ENCODE data around the gene HSPA9. TPM values are rescaled to one million over a fixed set of nuclear protein-coding genes. Genes with fewer than 3 reads are reported as not detected.
"Not testable (repeated sequence)": the region's sequence is repeated elsewhere in the genome, so short reads cannot be mapped to it uniquely, and the experiment has no call there.

HSPA9 gene
- polyA plus RNA-seq, 1 donor from 2014 or later = 280 TPM

- Histone ChIP-seq H2AFZ (ENCODE audit: low read depth, low read length) (no peak overlapping the region), H4K20me1 (ENCODE audit: insufficient read depth) (no peaks in the 10 kb centered on the region), H3K9me3 (ENCODE audit: low read length) (no peaks in the 10 kb centered on the region), H3K27me3 (ENCODE audit: insufficient read depth, low read depth, low read length) (no peaks in the 10 kb centered on the region), H3K4me3 (ENCODE audit: low read length) (no peak overlapping the region), H3K9me2 (ENCODE audit: insufficient read depth, low read length) (no peaks in the 10 kb centered on the region), H3K36me3 (ENCODE audit: insufficient read depth, low read length) (no peaks in the 10 kb centered on the region), H3F3A (ENCODE audit: insufficient read depth, low read length, poor library complexity, severe bottlenecking) (no peaks in the 10 kb centered on the region), H3K9ac (ENCODE audit: low read length) (no peak overlapping the region), H3K27ac (ENCODE audit: low read length) (no peak overlapping the region), H3K79me2 (replicated peaks; ENCODE audit: insufficient read depth, low read length) (no peaks in the 10 kb centered on the region), H3K4me2 (ENCODE audit: low read length) (no peak overlapping the region)
- TF ChIP-seq POLR2AphosphoS5 (IDR thresholded peaks at IDR 0.05) (no peak), EP300 (conservative IDR thresholded peaks at IDR 0.05; ENCODE audit: poor library complexity, severe bottlenecking) (no peak), CTCF (IDR thresholded peaks at IDR 0.05; ENCODE audit: poor library complexity, severe bottlenecking) (no peak), TAF1 (IDR thresholded peaks at IDR 0.05; ENCODE audit: low read depth) (no peak), MXI1 (conservative IDR thresholded peaks at IDR 0.05; ENCODE audit: poor library complexity, severe bottlenecking) (no peak), SMC3 (conservative IDR thresholded peaks at IDR 0.05; ENCODE audit: poor library complexity) (no peak), RAD21 (conservative IDR thresholded peaks at IDR 0.05) (no peak), EZH2 (IDR thresholded peaks at IDR 0.05; ENCODE audit: borderline replicate concordance, insufficient read depth, low read length, poor library complexity, severe bottlenecking) (no peak)
- TF ChIP-seq, protein P1, sequence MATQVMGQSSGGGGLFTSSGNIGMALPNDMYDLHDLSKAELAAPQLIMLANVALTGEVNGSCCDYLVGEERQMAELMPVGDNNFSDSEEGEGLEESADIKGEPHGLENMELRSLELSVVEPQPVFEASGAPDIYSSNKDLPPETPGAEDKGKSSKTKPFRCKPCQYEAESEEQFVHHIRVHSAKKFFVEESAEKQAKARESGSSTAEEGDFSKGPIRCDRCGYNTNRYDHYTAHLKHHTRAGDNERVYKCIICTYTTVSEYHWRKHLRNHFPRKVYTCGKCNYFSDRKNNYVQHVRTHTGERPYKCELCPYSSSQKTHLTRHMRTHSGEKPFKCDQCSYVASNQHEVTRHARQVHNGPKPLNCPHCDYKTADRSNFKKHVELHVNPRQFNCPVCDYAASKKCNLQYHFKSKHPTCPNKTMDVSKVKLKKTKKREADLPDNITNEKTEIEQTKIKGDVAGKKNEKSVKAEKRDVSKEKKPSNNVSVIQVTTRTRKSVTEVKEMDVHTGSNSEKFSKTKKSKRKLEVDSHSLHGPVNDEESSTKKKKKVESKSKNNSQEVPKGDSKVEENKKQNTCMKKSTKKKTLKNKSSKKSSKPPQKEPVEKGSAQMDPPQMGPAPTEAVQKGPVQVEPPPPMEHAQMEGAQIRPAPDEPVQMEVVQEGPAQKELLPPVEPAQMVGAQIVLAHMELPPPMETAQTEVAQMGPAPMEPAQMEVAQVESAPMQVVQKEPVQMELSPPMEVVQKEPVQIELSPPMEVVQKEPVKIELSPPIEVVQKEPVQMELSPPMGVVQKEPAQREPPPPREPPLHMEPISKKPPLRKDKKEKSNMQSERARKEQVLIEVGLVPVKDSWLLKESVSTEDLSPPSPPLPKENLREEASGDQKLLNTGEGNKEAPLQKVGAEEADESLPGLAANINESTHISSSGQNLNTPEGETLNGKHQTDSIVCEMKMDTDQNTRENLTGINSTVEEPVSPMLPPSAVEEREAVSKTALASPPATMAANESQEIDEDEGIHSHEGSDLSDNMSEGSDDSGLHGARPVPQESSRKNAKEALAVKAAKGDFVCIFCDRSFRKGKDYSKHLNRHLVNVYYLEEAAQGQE (IDR thresholded peaks at IDR 0.05; ENCODE audit: borderline replicate concordance) = no peak
Measured at GRCh38 chr5:138508958-138509357, 66.2 kb downstream of the HSPA9 start.

- not testable (repeated sequence) for H3K79me2 ChIP-seq (replicated peaks; ENCODE audit: insufficient read depth, low read length); H3K9me3 ChIP-seq (ENCODE audit: low read length); H3K4me3 ChIP-seq (ENCODE audit: low read length); H3K36me3 ChIP-seq (ENCODE audit: insufficient read depth, low read length); H3K4me2 ChIP-seq (ENCODE audit: low read length); H3K9me2 ChIP-seq (ENCODE audit: insufficient read depth, low read length); H3K27ac ChIP-seq (ENCODE audit: low read length); H3K9ac ChIP-seq (ENCODE audit: low read length); H2AFZ ChIP-seq (ENCODE audit: low read depth, low read length); H4K20me1 ChIP-seq (ENCODE audit: insufficient read depth); H3F3A ChIP-seq (ENCODE audit: insufficient read depth, low read length, poor library complexity, severe bottlenecking); H3K27me3 ChIP-seq (ENCODE audit: insufficient read depth, low read depth, low read length)
Measured at GRCh38 chr5:138507485-138507884, 67.7 kb downstream of the HSPA9 start.

All from neural cell (in vitro differentiated cells).